HTR-8/SVneo (cell line): ENCODE results near the gene GRB2.

Source experiments
- DNase-seq: peaks from one replicate; pipeline ENCODE4 v3.0.0; 2011; ENCODE audit warnings: low spot score, mixed read lengths; ENCODE audit not compliant: insufficient read length
- FAIRE-seq: peaks from 2 replicates; lab custom pipeline; 2011; peaks lifted over from hg19 to GRCh38; lab: Jason Lieb, UNC

GRB2 gene

DNA sequence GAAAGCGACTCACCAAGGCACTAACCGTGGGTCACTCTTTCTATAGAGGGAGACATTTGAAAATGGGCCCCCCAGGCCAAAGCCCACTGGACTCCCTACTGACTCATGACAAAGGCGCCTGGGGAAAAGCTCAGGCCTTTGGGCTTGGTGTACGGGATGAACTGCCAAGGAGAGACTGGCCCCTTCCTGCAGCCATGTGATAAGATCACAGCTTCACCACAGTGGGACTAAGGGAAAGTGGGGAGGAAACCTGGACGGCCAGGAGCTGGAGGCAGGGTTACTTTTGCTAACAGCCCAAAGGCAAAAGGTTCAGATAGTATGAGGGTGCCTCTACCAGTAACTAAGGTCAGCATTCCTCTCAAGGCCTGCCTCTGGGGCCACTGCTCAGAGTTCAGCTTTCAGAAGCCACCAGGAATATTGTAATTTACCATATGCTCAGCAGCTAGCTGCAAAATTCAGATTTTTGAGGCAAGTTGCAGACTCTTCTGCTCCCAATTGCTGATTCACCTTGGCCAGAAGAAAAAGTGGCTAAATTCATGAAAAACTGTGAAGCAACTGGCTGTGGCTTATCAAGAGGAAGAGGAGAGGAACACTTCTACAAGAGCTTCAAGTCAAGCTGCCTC, 79.1 kb downstream of the GRB2 start:
- DNase-seq, result peak; percentile 74
- peak; percentile 69 for FAIRE-seq

DNA sequence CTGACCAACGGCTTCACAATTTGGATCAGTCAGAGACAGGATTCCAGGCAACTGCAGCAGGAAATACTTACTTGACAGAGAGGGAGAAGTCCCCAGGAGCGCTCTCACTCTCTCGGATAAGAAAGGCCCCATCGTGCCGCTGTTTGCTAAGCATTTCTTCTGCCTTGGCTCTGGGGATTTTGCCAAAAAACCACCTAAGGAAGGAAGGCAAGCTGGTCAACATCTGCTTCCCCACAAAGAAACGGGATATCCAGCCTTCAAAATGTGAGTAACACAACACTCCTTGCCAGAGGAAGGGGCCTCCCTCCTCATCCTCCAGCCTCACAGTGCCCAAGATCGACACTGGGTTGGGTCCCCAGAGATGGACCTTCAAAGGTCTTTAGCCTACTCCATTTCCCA, 79.7 kb downstream of the GRB2 start:
- DNase-seq, result no peak
- FAIRE-seq, result no peak

DNA sequence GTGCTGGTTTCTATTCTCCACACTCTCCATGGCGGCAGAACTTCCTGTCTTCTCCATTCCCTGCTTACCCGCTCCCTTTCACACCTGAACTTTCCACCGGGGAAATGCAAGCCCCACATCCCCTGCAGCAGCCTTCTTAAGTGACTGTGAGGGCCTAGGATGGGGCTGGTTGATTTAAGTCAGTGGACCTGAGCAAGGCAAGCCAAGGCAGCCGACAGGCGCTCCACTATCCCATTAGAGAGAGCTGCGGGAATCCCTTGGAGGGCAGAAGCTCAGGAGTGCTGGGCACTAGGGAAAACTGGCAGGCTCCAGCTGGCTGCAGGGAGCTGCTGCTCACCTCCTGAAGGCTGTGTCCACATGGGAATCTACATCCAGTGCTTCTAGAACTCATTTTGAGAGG, 80.1 kb downstream of the GRB2 start:
- DNase-seq, result no peak
- FAIRE-seq, result no peak

DNA sequence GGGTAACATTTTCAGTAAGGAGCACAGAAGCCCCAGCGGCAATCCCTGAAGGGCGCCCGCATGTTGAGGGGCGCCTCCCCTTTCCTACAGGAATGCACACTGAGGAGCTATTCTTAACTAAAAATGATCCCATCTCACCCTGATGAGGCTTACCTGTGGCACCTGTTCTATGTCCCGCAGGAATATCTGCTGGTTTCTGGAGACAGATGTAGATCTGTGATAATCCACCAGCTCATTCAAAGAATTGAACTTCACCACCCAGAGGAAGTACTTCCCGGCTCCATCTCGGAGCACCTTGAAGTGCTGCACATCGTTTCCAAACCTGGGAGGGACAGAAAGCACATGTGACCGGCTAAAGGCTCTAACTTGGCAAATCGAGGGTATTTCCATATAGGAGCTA, 84.0 kb downstream of the GRB2 start:
- DNase-seq (no peak), FAIRE-seq (no peak)

DNA sequence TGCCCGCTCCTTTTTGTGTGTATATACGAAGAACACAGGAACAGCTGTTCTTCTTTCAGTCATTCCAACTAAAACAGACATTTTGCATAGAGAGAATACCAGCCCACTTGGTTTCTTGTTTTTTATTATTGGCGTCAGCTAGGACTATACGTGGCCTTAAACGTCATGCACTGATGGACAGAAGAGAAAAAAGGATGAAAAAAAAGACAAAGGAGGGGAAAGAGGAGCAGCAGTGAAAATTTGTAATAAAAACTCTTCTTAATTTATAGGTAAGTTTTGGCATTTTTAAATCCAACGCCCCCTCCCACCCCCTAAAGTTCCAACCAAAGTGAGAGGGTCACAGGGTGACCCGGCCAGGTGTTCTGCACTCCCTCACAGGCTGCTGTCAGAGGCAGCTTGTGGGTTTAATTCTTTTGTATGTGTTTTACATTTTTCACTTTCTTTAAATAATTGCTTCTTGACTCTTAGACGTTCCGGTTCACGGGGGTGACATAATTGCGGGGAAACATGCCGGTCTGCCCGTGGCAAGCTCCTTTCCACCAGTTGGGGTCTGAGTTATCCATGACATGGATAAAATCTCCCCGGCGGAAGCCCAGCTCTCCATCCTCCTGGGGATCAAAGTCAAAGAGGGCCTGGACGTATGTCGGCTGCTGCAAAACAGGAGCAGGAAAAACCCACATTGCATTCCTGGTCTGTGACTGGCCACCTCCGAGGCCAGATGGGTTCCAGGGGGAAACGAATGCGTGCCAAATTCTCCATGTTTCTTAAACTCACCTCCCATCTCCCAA, 85.4 kb downstream of the GRB2 start:
- no peak for FAIRE-seq

DNA sequence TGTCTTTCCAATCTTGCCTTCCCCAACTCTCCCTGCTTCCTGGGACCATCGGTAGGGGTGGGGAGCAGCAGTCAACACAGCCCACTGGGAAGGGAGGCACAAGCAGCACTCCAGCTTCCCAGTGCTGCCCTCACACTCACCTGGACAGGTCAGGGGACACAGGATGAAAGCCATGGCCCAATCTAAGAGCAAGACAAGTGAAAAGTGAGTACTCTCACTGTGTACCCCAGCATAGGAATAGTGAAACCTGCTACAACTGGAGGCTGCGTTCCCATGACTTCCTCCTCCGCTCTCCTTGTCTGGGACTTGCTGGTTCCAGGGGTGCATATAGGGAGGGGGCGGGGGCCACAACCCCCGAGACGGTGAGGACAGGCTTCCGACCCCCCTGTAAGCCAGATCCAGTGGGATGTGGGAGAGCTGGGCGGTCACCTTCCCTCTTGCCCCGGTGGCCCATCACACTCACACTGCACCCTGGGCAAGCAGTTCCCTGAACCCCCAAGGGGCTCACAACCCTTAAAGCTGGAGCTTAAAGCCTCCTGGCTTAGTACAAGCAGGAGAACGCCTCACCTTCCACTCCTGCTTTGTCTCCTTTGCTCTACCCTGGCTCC, 86.8 kb downstream of the GRB2 start:
- FAIRE-seq, result no peak
- no peak for DNase-seq

More for the DNA sequence above, 85.4 kb downstream of the GRB2 start:
- no peak for DNase-seq

DNA sequence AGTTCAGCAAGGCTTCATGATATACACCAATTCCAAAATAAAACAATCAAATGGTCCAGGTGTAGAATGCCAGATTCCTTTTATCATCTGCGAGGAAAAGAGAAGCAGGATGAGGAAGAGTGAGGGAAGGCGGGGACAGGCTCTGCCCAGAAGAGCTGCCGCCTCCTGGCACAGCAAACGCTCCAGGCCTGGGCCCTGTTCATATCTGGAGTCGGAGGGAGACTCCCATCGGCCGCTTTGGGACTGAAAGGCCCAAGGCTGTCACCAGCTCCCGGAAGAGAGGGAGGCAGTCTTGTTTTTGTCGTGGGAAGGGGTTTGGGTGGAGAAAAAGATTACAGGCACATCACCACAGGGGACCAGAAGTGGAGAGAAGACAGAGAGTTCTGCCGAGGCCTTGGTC, 87.3 kb downstream of the GRB2 start:
- no peak for FAIRE-seq

DNA sequence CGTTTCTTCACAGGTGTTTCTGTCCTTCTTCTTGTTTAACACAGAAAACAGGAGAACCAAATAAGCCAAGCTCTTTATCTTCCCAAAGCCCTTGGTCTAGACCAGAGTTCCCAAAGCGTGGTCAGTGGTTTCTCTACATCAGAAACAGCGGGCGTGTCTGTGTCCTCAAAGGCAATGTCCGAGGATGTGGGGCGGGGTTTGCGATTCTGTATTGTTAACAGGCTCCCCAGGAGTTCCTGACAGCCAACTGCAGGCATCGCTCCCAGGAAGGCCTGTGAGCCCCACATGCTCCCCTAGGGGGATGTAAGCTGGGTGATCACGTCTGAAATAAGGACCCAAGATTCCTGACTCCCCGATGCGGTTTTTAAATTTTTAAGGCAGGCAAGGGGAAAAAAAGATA, 87.8 kb downstream of the GRB2 start:
- no peak for DNase-seq
- no peak for FAIRE-seq

More for the DNA sequence above, 87.3 kb downstream of the GRB2 start:
- DNase-seq, result no peak

DNA sequence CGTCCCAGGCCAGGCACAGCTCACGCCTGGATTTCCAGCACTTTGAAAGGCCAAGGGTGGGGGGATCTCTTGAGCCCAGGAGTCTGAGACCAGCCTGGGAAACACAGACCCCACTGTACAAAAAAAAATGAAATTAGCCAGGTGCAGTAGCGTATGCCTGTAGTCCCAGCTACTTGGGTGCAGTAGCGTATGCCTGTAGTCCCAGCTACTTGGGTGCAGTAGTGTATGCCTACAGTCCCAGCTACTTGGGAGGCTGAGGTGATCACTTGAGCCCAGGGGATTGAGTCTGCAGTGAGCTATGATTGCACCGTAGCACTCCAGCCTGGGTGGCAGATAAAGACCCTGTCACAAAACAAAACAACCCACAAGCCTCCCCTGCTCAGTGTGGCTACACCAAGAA, 89.2 kb downstream of the GRB2 start:
- FAIRE-seq, result no peak
- DNase-seq, result no peak

DNA sequence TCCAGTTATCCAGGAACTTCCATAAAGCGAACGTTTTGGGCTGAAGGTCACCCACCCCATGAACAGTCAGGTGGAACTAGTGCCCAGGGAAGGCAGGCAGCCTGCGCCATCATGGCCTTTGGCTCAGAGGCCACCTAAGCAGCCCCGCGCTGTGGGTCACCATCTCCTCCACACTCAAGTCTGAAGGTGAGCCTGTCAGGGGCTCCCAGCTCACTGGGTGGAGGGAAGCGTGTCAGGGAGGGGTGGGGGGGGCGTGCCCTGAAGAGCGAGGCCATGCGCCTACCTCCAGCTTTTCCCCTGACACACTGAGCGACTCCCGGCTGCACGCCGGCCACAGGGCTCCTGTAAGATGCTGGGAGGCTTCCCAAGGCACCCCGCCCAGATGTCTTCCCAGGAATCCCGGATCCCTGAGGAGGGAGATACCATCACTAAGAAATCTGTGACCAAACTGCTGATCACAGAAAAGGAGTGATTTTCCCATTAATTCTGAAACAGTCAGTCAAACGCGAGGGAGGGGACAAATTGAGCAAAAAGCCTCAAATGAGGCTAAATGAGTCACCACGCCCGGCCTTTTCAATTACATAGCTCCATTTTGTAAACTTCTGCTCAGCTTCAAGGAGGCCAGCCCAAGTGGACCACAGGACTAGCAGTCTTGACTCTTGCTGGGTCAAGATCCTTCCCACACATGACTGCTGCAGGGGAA, 89.8 kb downstream of the GRB2 start:
- DNase-seq, result no peak
- no peak for FAIRE-seq

DNA sequence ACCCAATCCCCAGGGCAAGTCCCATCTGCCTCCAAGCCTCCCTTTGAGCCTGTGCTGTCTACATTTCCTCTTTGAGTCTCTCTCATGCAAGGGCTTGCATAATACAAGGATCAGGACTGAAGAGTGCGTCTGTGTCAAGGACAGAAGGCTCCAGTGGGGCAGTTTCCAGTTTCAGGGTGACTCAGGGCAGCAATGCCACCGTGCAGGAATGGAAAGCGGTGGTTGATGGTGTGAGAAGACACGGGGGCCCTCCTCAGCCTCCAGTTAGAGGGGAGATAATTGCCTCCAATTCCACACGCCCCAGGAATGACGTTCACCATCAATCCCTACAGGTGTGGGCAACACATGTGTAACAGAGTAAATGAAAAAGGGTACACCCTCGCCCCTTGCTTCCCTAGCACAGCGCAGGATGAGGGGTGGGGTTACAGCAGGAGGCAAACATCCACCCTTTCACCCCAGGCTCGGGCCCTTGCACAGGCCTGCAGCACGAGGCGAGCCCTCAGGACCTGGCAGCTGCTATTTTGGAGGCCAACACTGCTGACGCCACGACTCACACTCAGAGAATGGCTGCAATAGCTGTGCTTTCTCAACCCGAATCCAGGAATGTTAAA, 91.4 kb downstream of the GRB2 start:
- FAIRE-seq (no peak), DNase-seq (no peak)

DNA sequence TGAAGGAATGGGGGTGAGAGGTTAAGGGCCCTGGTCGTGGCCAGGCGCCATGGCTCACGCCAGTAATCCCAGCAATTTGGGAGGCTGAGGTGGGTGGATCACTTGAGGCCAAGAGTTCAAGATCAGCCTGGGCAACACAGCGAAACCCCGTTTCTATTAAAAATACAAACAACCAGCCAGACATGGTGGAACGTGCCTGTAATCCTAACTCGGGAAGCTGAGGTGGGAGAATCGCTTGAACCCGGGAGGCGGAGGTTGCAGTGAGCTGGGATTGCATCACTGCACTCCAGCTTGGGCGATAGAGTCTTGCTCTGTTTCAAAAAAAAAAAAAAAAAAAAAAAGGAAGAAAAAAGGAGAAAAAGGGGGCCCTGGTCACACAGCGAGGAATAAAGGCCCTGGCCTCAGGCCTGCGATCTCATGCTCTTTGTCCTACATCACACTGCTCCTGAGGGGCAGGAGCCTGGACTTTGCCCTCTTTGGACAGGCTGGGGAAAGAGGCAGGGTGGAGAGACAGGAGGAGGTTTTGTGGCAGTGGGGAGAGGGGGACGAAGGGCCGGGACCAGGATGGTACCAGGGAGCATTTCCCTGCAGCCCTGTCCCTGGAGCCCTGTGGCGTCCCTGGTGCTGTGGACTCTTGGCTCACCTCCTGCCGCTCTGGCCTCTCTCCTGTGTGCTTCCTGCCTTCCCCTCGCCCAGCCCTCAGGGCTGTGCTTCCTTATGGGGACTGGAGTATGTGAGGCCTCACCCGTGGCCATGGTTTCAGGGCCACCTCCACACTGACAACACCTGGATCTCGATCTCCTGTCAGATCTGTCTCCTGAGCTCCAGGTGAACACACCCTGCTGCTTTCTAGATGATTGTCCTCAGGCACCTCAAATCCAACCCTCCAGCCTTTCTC, 96.5 kb downstream of the GRB2 start:
- FAIRE-seq, result no peak
- DNase-seq, result no peak

DNA sequence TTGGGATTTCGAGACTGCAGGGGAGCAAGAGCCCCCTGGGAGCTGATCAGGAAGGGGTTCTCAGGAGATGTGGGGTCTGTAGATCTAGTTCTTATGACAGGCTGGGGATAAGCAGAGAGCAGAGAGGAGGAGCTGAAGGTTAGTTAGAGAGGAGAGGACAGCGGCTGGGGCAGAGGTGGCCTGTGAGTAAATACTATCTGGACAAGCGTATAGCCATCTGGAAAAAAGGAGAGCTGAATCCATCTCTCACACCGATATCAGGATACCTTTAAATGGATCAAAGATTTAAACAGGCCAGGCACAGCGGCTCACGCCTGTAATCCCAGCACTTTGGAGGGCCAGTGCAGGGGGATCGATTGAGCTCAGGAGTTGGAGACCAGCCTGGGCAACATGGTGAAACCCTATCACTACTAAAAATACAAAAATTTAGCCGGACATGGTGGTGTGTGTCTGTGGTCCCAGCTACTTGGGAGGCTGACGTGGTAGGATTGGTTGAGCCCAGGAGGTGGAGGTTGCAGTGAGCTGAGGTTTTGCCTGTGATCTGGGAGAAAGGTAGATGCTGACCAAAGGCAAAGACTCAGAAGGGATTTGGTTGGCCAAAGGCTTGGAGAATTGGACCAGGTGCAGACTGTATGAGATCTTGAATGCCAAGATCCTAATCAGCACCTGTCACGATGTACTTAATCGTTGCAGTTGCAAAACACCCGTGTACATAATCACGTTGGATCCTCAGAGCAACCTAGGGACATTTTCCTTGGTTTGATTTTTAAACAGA, 97.3 kb downstream of the GRB2 start:
- FAIRE-seq, result no peak
- no peak for DNase-seq

DNA sequence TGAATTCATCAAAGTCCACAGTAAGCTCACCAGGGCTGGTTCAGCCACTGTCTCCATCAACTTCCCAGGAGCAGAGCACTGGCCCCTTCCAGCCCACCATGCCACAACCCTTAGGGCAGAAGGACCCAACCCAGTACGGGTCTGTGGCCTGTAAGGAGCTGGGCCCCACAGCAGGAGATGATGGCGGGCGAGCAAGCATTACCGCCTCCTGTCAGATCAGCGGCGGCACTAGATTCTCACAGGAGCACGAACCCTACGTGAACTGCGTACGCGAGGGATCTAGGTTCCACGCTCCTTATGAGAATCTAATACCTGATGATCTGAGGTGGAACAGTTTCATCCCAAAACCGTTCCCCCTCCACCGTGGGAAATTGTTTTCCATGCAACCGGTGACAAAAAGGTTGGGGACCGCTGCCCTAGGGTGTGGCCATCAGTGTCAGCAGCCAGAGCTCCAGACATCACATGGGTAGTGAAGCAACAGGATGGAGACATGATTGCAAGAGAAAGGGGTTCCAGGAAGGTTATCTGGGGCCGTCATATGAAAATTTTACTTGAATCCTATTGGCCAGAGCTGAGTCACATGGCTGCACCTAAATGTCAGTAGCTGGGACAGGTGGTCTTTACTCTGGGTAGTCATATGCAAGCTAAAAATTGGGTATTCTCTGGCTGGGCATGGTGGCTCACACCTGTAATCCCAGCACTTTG, 103.8 kb downstream of the GRB2 start:
- DNase-seq (no peak), FAIRE-seq (no peak)

DNA sequence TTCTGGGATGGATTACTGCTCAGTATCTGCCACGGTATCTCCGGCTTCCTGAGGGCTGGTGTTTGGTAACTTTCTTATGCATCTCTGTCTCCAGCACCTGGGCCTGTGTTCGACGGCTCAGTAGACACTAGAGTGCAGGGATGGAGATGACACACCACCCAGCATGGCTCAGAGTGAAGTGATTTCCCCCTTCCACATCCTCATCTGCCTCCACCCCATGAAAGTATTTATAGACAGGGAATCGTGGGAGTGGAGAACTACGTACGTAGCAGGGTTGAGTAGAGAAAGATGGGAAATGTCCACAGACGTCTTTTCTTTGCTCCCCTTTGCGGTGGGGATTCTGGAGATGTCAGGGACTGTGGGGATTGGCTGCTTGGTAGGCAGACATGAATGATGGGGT, 104.4 kb downstream of the GRB2 start:
- FAIRE-seq (no peak), DNase-seq (no peak)

DNA sequence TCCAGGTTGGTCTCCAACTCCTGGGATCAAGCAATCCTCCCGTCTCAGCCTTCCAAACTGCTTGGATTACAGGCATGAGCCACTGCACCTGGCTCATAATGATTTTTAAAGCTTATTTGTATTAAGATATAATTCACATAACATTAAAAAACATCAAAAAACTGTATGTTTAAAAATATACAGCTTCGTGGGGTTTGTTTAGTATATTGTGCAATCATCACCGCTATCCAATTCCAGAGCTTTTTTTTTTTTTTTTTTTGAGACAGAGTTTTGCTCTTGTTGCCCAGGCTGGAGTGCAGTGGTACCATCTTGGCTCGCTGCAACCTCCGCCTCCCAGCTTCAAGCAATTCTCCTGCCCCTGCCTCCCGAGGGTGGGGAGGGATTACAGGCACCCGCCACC, 105.2 kb downstream of the GRB2 start:
- DNase-seq, result no peak
- no peak for FAIRE-seq

DNA sequence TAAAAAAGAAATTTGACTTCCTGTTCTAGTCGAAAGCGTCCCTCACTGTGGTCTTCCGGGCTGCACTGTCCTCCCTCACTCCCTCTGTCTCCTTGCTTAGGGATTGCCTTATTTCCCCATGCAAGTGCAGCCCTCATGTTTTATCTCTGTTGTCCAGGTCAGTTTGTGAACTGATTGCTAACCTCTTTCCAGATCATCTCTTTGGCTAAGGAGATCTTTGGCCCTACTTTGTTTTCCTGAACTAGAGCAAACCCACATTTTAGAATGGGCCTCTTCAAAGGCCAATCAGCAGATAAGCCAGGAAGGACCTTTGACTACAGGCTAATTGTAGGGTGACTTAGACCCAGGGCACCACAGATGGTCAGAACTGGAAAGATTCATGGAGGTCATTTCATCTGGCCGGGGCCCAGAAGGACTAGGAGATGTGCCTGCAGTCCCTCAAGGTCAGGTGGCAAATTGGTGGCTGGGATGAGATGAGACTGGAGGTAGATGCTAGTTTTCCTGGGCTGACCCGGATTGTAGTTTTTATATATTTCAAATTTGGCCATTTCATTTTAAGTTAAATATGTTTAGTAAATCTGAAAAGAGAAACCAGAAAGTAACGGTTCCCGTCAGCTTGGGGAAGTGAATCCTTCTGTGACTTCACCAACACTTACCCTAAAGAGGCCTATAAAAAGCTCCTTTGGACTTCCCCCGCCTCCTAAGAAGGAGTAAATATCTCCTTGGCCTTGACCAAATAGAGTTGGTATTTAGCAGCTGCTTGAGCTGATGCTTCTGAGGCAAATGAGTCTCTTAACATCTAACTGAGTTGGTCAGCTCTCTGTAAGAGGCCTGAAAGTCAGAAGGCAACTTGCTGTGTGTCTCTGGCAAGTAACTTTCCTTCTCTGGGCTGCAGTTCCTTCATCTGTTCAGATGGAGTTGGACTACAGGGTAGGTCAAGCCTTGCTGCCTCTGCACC, 110.0 kb downstream of the GRB2 start:
- no peak for DNase-seq
- no peak for FAIRE-seq
